ENCODE data around the gene STOM.

The STOM gene

DNA sequence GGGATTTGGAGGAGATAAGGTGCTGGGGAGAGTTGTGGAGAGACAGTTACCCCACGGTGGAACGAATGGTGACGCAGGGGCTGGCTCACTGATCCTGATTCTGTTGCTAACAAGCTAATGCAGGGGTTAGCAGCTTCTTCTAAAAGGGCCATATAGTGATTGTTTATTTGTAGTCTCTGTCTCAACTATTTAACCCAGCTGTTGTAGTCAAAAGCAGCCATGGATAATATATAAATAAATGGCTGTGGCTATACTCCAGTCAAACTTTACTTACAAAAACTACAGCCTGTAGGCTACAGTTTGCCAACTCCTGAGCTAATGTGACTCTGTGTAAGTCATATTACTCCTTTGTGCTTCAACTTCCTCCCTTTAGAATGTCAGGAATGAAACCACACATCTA lies 21.8 kb downstream of the STOM start:
- no peak for DNase-seq

- DNase-seq: no peak
These were observed 25.0 kb downstream of the STOM start for GRCh38 chr9:121345070-121345469.

DNA sequence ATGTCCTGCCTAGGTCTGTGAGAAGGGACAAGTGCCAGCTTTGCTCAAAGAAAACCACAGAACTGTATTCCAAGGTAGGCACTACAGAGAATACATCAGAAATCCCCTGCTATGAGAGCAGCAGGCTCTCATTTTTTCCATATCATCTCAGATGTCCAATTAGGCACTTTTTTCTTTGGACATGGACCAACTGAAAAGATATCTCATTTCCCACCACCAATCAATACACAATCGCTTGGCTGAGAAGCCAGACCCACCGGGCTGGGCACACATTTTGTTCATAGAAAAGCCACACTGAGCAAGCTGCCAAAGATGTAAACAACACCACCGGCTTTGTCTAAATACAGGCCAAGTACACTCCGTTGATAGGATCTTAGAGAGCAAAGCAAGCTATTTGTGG lies 25.9 kb downstream of the STOM start:
- DNase-seq: no peak

GRCh38 chr9:121340676-121341392 lies 29.2 kb downstream of the STOM start:
- peak; percentile 84 for DNase-seq

- peak; percentile 82 for DNase-seq
These were observed 30.6 kb downstream of the STOM start for GRCh38 chr9:121339437-121339836.

DNA sequence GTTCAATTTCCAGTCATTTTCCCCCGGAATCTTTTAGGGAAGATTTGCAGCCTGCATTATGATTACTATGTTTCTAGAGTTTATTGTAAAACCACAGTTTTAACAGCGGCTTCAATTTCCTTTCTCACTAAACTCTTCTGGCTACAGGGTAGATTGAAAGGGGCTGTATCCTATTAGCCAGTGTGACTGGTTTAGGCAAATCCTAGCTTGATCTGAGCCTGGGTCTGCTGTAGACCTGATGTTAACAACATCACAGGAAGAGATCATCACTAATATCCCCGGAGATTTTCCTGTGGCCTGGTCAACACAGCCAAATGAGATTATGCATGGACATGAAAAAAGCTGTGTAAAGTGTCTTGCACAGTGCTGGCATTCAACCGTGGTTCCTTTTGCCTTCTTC lies 33.4 kb downstream of the STOM start:
- DNase-seq: no peak

- no peak for DNase-seq
These were observed 35.9 kb downstream of the STOM start for GRCh38 chr9:121333950-121334773.

GRCh38 chr9:121331992-121332685 lies 37.9 kb downstream of the STOM start:
- no peak for DNase-seq

DNA sequence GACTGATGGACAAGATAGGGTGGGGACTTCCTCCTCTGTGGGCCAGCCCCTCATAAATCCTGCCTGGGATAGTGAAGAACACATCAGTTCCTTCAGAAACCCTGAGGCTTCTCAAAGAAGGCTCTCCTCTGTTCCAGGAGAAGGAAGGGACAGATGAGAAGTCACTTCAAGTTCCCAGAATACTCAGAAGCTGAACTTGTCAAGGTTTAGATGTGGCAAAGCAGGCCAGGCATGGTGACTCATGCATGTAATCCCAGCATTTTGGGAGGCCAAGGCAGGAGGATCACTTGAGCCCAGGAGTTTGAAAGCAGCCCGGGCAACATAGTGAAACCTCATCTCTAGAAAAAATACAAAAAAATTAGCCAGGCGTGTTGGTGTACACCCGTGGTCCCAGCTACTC lies 38.5 kb downstream of the STOM start:
- DNase-seq: no peak

- DNase-seq: peak; percentile 36
These were observed 41.0 kb downstream of the STOM start for GRCh38 chr9:121328876-121329681.

DNA sequence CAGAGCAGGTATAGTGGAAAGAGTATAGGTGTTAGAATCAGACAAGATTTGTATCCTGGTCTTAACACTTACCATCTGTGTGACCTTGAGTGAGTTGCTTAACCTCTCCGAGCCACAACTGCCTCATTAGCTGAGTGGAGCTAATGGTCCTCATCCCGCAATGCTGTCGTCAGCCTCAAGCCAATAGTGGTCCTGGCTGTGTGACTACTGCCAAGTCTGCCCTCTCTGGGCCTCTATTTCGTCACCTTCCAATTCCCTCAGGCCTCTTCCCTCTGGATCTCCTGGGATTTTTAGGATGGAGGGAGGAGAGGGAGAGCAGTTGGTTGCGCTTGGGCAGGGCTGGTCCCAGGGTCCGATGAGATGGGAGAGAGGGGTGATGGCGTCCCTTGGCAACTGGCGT lies 41.6 kb downstream of the STOM start:
- no peak for DNase-seq

- no peak for DNase-seq
These were observed 43.0 kb downstream of the STOM start for GRCh38 chr9:121326901-121327613.

DNA sequence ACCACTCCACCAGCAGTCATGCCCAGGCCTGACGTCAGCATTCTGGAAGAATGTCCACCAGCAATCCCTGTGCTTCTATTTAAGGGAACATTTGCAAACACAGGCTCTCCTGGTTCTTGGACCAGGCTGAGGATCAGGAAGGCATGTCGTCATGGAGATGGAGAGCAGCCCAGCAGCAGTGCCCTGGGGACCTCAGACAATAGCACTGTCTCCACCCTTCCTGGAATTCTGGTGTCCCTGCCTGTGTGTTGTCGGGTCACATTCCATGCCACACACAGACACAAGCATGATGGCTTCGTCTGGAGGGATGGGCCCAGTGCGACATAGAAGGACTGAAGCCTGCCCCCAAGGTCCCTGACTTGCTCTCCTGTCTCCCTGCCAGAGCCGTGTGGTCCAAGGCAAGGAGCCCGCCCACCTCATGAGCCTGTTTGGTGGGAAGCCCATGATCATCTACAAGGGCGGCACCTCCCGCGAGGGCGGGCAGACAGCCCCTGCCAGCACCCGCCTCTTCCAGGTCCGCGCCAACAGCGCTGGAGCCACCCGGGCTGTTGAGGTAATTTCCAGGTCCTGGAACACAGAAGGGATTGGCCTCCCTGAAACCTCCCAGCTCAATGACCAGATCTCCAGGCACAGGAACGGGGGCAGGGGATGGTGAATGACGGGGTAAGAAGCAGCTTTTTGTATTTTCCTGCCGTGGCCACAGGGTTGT lies 43.8 kb downstream of the STOM start:
- no peak for DNase-seq

- no peak for DNase-seq
These were observed 44.7 kb downstream of the STOM start for GRCh38 chr9:121325387-121325786.

DNA sequence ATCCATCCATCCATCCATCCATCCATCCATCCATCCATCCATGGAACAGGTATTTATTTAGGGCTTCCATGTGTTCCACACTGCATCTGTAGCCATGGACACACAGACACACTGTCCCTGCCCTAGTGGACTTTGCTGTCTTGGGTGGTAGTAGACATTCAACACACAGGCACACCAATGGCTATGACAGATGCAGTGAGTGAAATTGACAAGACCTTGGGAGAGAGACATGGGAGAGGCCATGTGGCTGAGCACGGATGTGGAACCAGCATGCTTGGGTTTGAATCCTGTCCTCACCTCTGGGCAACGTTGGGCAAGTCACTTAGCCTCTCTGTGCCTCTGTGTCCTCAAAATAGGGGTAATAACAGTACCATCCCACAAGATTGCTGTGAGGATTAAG lies 45.3 kb downstream of the STOM start:
- DNase-seq: no peak

- peak; percentile 84 for DNase-seq
These were observed 45.7 kb downstream of the STOM start for GRCh38 chr9:121324316-121324715.

DNA sequence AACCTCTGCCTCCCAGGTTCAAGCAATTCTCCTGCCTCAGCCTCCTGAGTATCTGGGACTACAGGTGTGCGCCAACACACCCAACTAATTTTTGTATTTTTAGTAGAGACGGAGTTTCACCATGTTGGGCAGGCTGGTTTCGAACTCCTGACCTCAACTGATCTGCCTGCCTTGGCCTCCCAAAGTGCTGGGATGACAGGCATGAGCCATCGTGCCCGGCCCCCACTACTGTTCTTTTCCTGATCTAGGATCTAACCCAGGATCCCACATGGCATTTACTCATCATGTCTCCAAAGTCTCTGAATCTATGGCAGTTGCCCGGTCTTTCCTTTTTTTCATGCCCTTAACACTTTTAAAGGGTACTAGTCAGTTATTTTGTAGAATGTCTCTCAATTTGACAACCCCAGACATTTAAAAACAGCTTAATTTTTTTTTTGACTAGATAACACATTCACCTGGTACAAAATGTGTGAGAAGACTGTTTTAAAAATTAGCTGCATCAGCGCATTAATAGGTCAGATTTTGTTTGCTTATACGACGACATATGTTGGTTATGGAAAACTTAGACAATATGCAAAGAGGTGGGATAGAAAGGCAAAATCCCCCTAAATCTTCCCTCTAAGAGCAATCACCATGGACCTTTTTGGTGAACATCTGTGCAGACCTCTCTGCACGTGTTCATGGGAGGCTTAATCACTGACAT lies 46.5 kb downstream of the STOM start:
- no peak for DNase-seq

DNA sequence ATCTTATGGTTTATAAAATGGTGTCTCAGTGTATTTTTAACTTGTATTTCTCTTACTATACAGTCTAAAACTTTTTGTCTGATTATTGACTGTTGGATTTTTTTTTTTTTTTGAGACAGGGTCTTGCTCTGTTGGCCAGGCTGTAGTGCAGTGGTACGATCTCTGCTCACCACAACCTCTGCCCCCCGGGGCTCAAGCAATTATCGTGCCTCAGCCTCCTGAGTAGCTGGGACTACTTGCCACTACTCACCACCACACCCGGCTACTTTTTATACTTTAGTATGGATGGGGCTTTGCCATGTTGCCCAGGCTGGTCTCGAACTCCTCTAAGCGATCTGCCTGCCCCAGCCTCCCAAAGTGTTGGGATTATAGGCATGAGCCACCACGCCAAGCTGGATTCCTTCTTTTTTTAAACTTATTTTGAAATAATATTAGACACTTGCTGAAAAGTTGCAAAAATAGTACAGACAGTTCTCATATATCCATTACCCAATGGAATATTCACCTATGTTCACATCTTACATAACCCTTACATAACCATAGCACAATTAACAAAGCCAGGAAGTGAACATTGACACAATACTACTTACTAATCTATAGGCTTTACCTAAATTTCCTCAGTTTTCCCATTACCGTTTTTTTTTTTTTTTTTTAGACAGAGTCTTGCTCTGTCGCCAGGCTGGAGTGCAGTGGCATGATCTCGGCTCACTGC lies 47.2 kb downstream of the STOM start:
- DNase-seq: no peak

- DNase-seq: peak; percentile 64
These were observed 47.9 kb downstream of the STOM start for GRCh38 chr9:121322037-121322736.
